GM18507 (cell line): ENCODE data around the gene GATAD2A.
"Not testable (repeated sequence)": the region's sequence is repeated elsewhere in the genome, so short reads cannot be mapped to it uniquely, and the experiment has no call there.

Source experiments
- DNase-seq: peaks from one replicate; pipeline ENCODE4 v3.0.0; 2011; ENCODE audit warnings: low read depth; ENCODE audit not compliant: insufficient read length; ENCODE audit errors: extremely low spot score
- FAIRE-seq: peaks from 2 replicates; lab custom pipeline; 2011; peaks lifted over from hg19 to GRCh38; lab: Jason Lieb, UNC

The GATAD2A gene

GRCh38 chr19:19443283-19443682 is 37.8 kb downstream of the GATAD2A start:
- DNase-seq (no peak), FAIRE-seq (no peak)

GRCh38 chr19:19443902-19444680 is 38.6 kb downstream of the GATAD2A start:
- DNase-seq (no peak), FAIRE-seq (peak; percentile 21)

GRCh38 chr19:19444681-19445155 is 39.2 kb downstream of the GATAD2A start:
- FAIRE-seq (peak; percentile 67), DNase-seq (no peak)

- FAIRE-seq (no peak), DNase-seq (no peak)
Measured at GRCh38 chr19:19445288-19445687, 39.8 kb downstream of the GATAD2A start.

- FAIRE-seq (peak; percentile 90), DNase-seq (no peak)
Measured at GRCh38 chr19:19445911-19446361, 40.5 kb downstream of the GATAD2A start.

- DNase-seq (no peak), FAIRE-seq (no peak)
Measured at GRCh38 chr19:19446655-19447437, 41.4 kb downstream of the GATAD2A start.

- no peak for DNase-seq
Measured at GRCh38 chr19:19447536-19448237, 42.2 kb downstream of the GATAD2A start.

GRCh38 chr19:19448238-19448544 is 42.7 kb downstream of the GATAD2A start:
- DNase-seq: no peak
- no peak for FAIRE-seq

More at GRCh38 chr19:19447536-19448237, 42.2 kb downstream of the GATAD2A start:
- no peak for FAIRE-seq

- DNase-seq: no peak
- FAIRE-seq: peak; percentile 72
Measured at GRCh38 chr19:19451429-19452242, 46.2 kb downstream of the GATAD2A start.

- DNase-seq (no peak), FAIRE-seq (no peak)
Measured at GRCh38 chr19:19452243-19453124, 47.0 kb downstream of the GATAD2A start.

GRCh38 chr19:19453125-19453454 is 47.6 kb downstream of the GATAD2A start:
- no peak for FAIRE-seq
- no peak for DNase-seq

- not testable (repeated sequence) for FAIRE-seq, DNase-seq
Measured at GRCh38 chr19:19455166-19455919, 49.9 kb downstream of the GATAD2A start.

GRCh38 chr19:19457671-19458070 is 52.2 kb downstream of the GATAD2A start:
- DNase-seq: no peak
- FAIRE-seq: no peak

- DNase-seq: no peak
- no peak for FAIRE-seq
Measured at GRCh38 chr19:19458110-19458816, 52.8 kb downstream of the GATAD2A start.

- DNase-seq (no peak), FAIRE-seq (no peak)
Measured at GRCh38 chr19:19459073-19459472, 53.6 kb downstream of the GATAD2A start.

- peak; percentile 96 for FAIRE-seq
Measured at GRCh38 chr19:19459707-19460251, 54.3 kb downstream of the GATAD2A start.

GRCh38 chr19:19460258-19460731 is 54.8 kb downstream of the GATAD2A start:
- DNase-seq: no peak
- FAIRE-seq: peak; percentile 35

More at GRCh38 chr19:19459707-19460251, 54.3 kb downstream of the GATAD2A start:
- no peak for DNase-seq
